Skeletal muscle tissue (tissue), 4 donors: ENCODE results near the gene WSB2. TPM values are rescaled to one million over a fixed set of nuclear protein-coding genes. Genes with fewer than 3 reads are reported as not detected.

ENCODE experiments used
- H3K27ac ChIP-seq: one replicate; pipeline ENCODE4 v1.7.0; 2013; ENCODE audit warnings: mild to moderate bottlenecking, low read depth, low read length, inconsistent platforms
- H3K27me3 ChIP-seq, 3 donors: one replicate each; pipeline ENCODE4 v1.7.0; 2013; ENCODE audit warnings: low read length in 3 of 3; ENCODE audit not compliant: control insufficient read depth in 3 of 3, insufficient read depth in 3 of 3
- H3K36me3 ChIP-seq, 3 donors: one replicate each; pipeline ENCODE4 v1.7.0; 2013; ENCODE audit warnings: low read length in 3 of 3; ENCODE audit not compliant: control insufficient read depth in 3 of 3, insufficient read depth in 3 of 3
- H3K4me1 ChIP-seq, 3 donors: one replicate each; pipeline ENCODE4 v1.7.0; 2013; ENCODE audit warnings: low read length in 3 of 3, mild to moderate bottlenecking in 3 of 3; ENCODE audit not compliant: control insufficient read depth in 3 of 3, insufficient read depth in 3 of 3
- H3K4me3 ChIP-seq, 3 donors: one replicate each; pipeline ENCODE4 v1.7.0; 2013; ENCODE audit warnings: low read length in 3 of 3
- H3K9ac ChIP-seq, 3 donors: one replicate each; pipeline ENCODE4 v1.7.0; 2013; ENCODE audit warnings: low read length in 3 of 3, mild to moderate bottlenecking in 3 of 3, moderate library complexity in 2 of 3, low read depth in 1 of 3
- H3K9me3 ChIP-seq, 3 donors: one replicate each; pipeline ENCODE4 v1.7.0; 2013; ENCODE audit warnings: low read length in 3 of 3; ENCODE audit not compliant: control insufficient read depth in 3 of 3
- total RNA-seq: library from RNA; depleted of rRNA; stranded (reverse); fragments of >200 nt; gene quantifications from one replicate; pipeline ENCODE4 v1.2.3, GENCODE V29; 2014
- donor health status: Osteomylitis.

WSB2 gene
- total RNA-seq: 96.6 TPM

GRCh38 chr12:118061011-118061872, at the start of gene WSB2:
WSB2 (minus strand) TSS chr12:118061179; CDS start chr12:118061048, 131 bp downstream.
- Histone ChIP-seq H3K9me3 (no peaks in the 10 kb centered on the region), H3K4me1 (peaks cover 14 to 24% (median 16%) of the 10 kb centered on the region in 3 donors), H3K4me3 (peak within 1 kb of the TSS; percentile 89 to 92 (median 89)), H3K27me3 (no peaks in the 10 kb centered on the region), H3K9ac (peak within 1 kb of the TSS; percentile 91 to 96 (median 94)), H3K36me3 (no peaks in the 10 kb centered on the region), H3K27ac (peak within 1 kb of the TSS; percentile 97)

- no peaks in the 10 kb centered on the region for H3K27me3 ChIP-seq
- H3K4me3 ChIP-seq: no peak overlapping the region
- no peaks in the 10 kb centered on the region for H3K36me3 ChIP-seq
- H3K4me1 ChIP-seq: peaks cover 0 to 4% (median 0%) of the 10 kb centered on the region in 3 donors
- no peak overlapping the region for H3K9ac ChIP-seq
- H3K9me3 ChIP-seq: no peaks in the 10 kb centered on the region
- H3K27ac ChIP-seq: no peak overlapping the region
Observed at GRCh38 chr12:118109088-118109487, 48.1 kb upstream of the WSB2 start.

GRCh38 chr12:118107694-118108093, 46.7 kb upstream of the WSB2 start:
- H3K9me3 ChIP-seq: no peaks in the 10 kb centered on the region
- no peak overlapping the region for H3K9ac ChIP-seq
- H3K4me1 ChIP-seq: peaks cover 4 to 6% (median 5%) of the 10 kb centered on the region in 3 donors
- H3K4me3 ChIP-seq: no peak overlapping the region
- no peaks in the 10 kb centered on the region for H3K36me3 ChIP-seq
- H3K27me3 ChIP-seq: no peaks in the 10 kb centered on the region
- no peak overlapping the region for H3K27ac ChIP-seq

GRCh38 chr12:118107011-118107410, 46.0 kb upstream of the WSB2 start:
- Histone ChIP-seq H3K4me3 (no peak overlapping the region), H3K4me1 (peaks cover 7 to 13% (median 10%) of the 10 kb centered on the region in 3 donors), H3K27ac (no peak overlapping the region), H3K9me3 (no peaks in the 10 kb centered on the region), H3K27me3 (no peaks in the 10 kb centered on the region), H3K9ac (no peak overlapping the region), H3K36me3 (no peaks in the 10 kb centered on the region)

- H3K27ac ChIP-seq: peak within 1 kb of the TSS; percentile 85
- peak within 1 kb of the TSS; percentile 85 to 90 (median 88) for H3K9ac ChIP-seq
- peaks cover 7 to 14% (median 10%) of the 10 kb centered on the region in 3 donors for H3K4me1 ChIP-seq
- H3K36me3 ChIP-seq: no peaks in the 10 kb centered on the region
- H3K27me3 ChIP-seq: no peaks in the 10 kb centered on the region
- no peaks in the 10 kb centered on the region for H3K9me3 ChIP-seq
- H3K4me3 ChIP-seq: peak within 1 kb of the TSS; percentile 81 to 85 (median 84)
Observed at GRCh38 chr12:118103601-118104382, 42.8 kb upstream of the WSB2 start, which contains the start of gene VSIG10. VSIG10 (minus strand) TSS chr12:118104011; CDS start chr12:118103671, 340 bp downstream.

- Histone ChIP-seq H3K4me3 (peak overlapping the region; percentile 81 to 85 (median 84)), H3K4me1 (peaks cover 7 to 14% (median 10%) of the 10 kb centered on the region in 3 donors), H3K36me3 (no peaks in the 10 kb centered on the region), H3K9ac (peak overlapping the region; percentile 85 to 90 (median 88)), H3K27ac (peak overlapping the region; percentile 85), H3K9me3 (no peaks in the 10 kb centered on the region), H3K27me3 (no peaks in the 10 kb centered on the region)
Observed at GRCh38 chr12:118103201-118103600, 42.2 kb upstream of the WSB2 start.

GRCh38 chr12:118102609-118103008, 41.6 kb upstream of the WSB2 start:
- peak overlapping the region in 2 of 3 donors; percentile 85 to 90 for H3K9ac ChIP-seq
- H3K4me3 ChIP-seq: peak overlapping the region; percentile 81 to 85 (median 84)
- no peaks in the 10 kb centered on the region for H3K9me3 ChIP-seq
- peaks cover 7 to 14% (median 10%) of the 10 kb centered on the region in 3 donors for H3K4me1 ChIP-seq
- no peaks in the 10 kb centered on the region for H3K27me3 ChIP-seq
- no peaks in the 10 kb centered on the region for H3K36me3 ChIP-seq
- H3K27ac ChIP-seq: no peak overlapping the region

GRCh38 chr12:118102070-118102469, 41.1 kb upstream of the WSB2 start:
- H3K27ac ChIP-seq: no peak overlapping the region

GRCh38 chr12:118101051-118101450, 40.1 kb upstream of the WSB2 start:
- H3K27me3 ChIP-seq: no peaks in the 10 kb centered on the region
- no peaks in the 10 kb centered on the region for H3K9me3 ChIP-seq
- H3K4me1 ChIP-seq: peaks cover 7 to 14% (median 10%) of the 10 kb centered on the region in 3 donors
- no peaks in the 10 kb centered on the region for H3K36me3 ChIP-seq
- no peak overlapping the region for H3K4me3 ChIP-seq
- H3K27ac ChIP-seq: no peak overlapping the region
- no peak overlapping the region for H3K9ac ChIP-seq

More at GRCh38 chr12:118102070-118102469, 41.1 kb upstream of the WSB2 start:
- Histone ChIP-seq H3K36me3 (no peaks in the 10 kb centered on the region), H3K9me3 (no peaks in the 10 kb centered on the region), H3K9ac (no peak overlapping the region), H3K4me1 (peaks cover 7 to 14% (median 10%) of the 10 kb centered on the region in 3 donors), H3K4me3 (no peak overlapping the region), H3K27me3 (no peaks in the 10 kb centered on the region)
